Stimulated activated CD4-positive, alpha-beta T cell treated with anti-CD3 and anti-CD28 coated beads, TNF-alpha, amount 100 ng/mL, for 48 hours (primary cell): Measurements from ENCODE around the gene TM2D3.
A peak's percentile ranks its signal among the peaks of the same experiment; 100 is the strongest.

Experiments used
- DNase-seq, 3 donors: peaks; one replicate each; pipeline ENCODE4 v3.0.0-alpha.2; 2020; ENCODE audit warnings: low read depth in 3 of 3

TM2D3 gene

DNA sequence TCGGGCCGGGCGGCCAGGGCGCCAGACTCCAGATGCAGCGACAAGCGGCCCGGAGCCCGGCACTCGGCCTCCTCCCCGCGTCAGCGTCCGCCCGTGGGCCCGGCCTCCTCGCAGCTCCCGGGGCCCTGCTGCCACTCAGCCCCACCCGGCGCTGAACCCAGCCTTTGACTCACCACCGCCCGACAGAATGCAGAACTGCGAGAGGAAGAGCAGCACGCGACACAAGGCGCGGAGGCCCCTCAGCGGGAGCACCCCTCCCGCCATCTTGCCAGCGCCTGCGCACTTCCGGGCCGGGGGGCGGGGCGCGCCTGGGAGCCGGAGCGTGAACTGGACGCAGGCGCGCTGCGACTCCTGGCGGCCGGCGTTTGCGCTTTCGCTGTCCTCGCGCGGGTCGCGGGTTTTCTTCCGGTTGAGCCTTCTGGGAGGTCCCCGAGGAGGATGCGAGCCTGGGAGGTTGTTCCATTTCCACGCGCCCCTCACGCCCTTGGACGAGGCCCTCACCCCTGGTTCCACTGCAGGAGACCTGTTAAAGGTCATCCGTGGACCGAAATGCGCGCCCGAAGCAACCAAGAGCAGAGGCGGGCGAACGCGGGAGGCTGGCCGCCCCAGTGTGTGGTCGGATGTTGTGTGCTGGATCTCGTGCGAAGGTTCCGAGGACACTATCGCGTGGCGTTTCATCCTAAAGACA lies at the start of gene TM2D3:
TM2D3 (minus strand) TSS at position 284 of the 688 bp plus-strand sequence; CDS start at position 264, 20 bp downstream.
- peak; percentile 87 to 90 (median 90) for DNase-seq

DNA sequence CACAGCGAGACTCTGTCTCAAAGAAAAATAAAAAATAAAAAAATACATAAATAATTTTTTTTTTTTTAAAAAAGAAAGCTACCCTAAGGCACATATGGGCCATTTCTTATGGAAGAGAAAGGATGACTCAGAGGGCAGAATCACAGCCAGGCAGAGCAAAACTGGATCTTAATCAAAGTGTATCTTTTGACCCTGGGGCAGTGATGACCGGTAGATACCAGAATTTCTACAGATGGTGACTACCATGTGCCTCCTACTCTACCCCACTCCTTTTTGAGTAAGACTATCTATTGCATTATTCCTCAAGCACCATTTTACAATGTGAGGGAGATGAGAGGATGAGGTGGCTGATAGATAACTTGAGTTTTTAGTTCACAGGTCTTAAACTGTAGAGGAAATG lies 46.1 kb upstream of the TM2D3 start:
- DNase-seq = no peak

DNA sequence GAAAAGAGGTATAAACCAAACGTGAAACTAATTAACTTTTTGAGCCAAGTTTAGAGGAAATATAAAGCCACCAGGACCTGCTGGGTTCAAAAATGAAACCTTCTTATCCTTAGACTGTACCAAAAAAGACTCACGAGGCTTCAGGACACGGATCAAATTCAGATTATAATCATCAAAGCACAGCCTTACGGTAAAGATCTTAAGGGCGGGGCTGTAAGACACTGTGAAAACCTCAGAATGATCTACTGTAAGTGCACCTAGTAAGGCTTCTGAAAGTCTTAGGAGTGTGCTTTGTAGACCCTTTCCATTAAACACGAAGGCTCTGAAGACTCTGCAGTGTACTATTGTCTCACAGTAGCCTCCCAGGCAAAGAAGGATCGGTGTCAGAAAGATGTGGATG lies 45.3 kb upstream of the TM2D3 start:
- DNase-seq = no peak

DNA sequence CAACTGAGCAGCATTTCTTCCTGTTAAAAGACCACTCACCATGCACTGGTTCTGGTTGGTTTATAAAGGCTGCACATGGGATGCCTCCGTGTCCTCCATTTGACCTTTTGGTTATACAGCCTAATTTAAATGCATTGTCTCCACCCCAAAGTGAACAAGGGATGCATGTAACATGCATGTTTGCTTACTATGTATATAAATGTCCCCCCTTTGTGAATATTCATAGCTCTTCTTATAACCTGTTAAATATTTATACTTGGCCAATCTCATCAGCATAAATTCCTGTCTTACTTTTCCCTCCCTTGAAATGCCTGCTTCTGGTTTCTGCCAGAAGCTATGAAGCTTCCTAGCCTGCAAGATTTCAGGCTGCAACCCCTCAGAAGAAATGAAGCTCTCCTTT lies 44.6 kb upstream of the TM2D3 start:
- DNase-seq = no peak

GRCh38 chr15:101694261-101694660 lies 42.1 kb upstream of the TM2D3 start:
- no peak for DNase-seq

DNA sequence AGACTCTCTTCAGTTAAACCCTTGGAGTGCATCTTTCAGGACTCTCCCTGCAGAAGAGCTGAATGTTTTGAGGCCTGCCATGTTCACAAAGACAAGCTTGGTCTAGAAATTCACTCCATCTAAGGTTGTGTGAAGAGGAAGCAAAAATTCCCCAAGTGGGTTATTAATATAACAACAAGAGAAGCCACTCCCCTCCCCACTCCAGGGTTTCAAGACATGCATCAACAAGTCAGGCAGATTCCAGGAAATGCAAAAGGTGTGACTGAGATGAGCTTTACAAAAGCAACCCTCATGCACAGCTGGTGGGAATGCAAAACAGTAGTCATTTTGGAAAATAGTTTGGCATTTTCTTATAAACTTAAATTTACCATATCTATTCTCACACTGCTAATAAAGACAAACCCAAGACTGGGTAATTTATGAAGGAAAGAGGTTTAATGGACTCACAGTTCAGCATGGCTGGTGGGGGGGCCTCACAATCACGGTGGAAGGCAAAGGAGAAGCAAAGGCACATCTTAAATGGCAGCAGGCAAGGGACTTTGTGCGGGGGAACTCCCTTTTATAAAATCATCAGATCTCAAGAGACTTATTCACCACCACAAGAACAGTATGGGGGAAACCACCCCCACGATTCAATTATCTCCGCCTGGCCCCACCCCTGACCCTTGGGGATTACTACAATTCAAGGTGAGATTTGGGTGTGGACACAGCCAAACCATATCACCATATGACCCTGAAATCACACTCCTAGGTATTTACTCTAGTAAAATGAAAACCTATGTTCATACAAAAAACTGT lies 40.8 kb upstream of the TM2D3 start:
- DNase-seq = no peak

GRCh38 chr15:101689901-101690300 lies 37.7 kb upstream of the TM2D3 start:
- peak in 1 of 3 donors; percentile 21 for DNase-seq

DNA sequence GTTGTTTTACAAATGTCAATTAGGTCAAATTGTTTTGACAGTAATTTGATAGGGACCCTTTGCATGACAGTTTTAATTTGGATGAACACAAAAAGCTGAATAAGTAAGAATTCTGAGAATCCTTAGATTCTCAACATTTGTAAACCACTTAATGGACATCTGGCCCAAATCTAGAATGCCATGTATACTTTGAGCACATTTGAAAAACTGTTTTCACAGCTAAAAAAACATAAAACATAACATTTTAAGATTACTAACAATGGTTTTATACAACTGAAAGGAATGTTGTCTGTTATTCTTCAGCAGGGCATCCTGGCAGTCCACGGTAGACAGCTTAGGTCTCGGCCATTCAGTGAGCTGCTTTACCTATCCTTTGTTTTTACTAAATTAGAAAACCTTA lies 34.5 kb upstream of the TM2D3 start:
- no peak for DNase-seq

GRCh38 chr15:101684877-101685276 lies 32.7 kb upstream of the TM2D3 start:
- DNase-seq = no peak

DNA sequence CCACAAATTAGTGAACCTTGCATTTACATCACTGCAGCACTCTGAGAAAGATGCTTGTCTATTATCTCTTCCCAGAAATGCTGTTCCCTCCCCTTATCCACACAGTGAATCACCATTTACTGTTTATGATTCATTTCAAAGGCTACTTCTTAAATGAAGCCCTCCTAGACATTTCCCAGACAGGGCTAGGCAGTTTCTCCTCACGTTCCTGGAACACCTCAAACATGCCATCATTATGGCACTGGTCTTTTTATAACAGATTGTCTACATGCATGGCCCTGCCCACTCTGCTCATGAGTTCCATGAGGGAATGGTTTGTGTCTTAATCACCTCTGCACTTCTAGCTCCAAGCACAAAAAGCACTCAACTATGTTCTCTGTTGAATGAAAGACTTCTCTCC lies 32.2 kb upstream of the TM2D3 start:
- DNase-seq = no peak

- no peak for DNase-seq
Observed at GRCh38 chr15:101679806-101680205, 27.6 kb upstream of the TM2D3 start.

DNA sequence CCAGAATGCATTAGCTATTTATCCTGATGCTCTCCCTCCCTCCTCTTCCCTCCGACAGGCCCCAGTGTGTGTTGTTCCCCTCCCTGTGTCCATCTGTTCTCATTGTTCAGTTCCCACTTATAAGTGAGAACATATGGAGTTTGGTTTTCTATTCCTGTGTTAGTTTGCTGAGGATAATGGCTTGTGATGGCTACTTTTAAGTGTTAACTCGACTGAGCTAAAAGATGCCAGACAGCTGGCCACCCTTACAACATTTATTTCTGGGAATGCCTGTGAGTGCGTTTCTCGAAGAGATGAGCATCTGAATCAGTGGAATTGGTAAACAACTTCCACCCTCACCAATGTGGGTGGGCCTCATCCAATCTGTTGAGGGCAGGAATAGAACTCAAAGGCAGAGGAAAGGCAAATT lies 24.7 kb upstream of the TM2D3 start:
- DNase-seq = no peak

DNA sequence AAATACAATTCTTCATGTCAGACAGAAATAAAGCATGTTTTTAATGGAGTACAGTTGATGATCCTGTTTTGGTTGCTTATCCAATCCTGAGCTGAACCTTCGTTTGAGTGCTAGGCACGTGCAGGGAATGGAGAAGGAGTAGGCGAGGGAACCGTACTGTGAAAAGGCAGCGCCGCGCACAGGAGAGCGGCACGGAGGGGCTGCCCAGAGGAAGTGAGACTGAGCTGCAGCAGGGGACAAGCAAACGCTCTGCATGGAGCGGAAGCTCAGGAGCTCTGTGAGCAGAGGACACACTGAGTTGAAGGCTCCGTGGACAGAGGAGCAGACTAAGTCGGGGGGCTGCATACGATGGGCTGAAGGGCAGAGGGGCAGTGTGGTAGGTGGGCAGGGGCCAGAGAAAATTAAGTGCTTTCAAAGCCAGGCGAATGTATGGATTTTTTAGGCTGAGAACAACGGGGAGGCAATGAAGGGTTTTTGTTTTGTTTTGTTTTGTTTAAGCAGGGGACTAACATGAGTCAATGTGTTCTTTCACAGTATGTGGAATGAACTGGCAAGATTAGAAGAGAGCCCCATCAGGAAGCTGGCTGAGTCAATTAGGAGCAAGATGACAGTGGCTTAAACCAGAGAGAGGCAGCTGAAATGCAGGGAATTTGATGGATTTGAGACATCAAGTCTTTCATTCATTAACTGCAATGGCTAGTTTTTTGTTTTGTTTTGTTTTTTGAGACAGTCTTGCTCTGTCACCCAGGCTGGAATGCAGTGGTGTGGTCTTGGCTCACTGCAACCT lies 23.8 kb upstream of the TM2D3 start:
- DNase-seq = no peak

GRCh38 chr15:101675015-101675414 lies 22.8 kb upstream of the TM2D3 start:
- no peak for DNase-seq

GRCh38 chr15:101672298-101672697 lies 20.1 kb upstream of the TM2D3 start:
- DNase-seq = no peak

- DNase-seq = no peak
Observed at GRCh38 chr15:101669744-101670143, 17.6 kb upstream of the TM2D3 start.

GRCh38 chr15:101667881-101668280 lies 15.7 kb upstream of the TM2D3 start:
- DNase-seq = no peak

DNA sequence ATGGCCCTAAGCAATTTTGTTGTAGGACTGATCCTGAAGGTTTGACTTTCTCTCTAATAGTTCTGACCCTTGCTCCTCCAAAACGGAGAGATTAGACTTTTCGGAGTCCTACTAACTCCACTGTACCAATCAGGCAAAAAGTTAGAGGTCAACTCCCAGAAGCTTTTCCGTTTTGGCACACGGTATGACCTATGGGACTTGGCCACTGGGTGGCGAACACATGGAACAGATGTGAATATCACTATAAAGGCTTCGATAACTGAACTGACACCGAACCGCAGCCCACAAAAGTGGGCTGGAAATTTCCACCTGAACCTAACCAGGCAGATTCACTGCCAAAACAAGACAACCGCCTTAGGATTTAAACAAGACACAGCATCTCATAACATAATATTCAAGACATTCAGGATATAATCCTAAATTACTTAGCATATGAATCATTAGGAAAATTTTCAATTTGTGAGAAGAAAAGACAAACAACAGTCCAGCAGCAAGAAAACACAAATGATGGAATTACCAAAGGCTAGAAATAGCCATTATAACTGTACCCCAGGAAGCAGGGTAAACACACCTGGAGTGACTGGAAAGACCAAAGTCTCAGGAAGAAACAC lies 12.2 kb upstream of the TM2D3 start:
- no peak for DNase-seq

GRCh38 chr15:101662203-101662602 lies 10.0 kb upstream of the TM2D3 start:
- no peak for DNase-seq

DNA sequence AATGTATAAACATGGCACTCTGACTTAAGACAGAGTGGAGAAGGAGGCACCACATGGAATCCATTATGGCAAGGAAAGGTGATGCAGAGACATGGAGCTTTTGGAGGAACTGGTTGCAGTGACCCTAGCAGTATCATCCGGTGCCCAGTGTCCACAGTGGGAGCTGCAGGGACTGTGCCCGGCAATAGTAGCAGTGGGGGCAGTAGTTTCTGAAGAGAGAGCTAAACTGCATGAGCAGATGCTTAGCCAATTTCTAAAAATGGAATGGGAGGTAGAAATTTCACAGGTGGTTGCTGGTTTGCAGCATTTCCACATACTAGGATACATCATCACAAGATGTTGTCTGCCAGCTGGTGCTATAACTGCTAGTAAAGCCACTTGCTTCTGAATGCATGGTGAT lies 7.8 kb upstream of the TM2D3 start:
- no peak for DNase-seq

DNA sequence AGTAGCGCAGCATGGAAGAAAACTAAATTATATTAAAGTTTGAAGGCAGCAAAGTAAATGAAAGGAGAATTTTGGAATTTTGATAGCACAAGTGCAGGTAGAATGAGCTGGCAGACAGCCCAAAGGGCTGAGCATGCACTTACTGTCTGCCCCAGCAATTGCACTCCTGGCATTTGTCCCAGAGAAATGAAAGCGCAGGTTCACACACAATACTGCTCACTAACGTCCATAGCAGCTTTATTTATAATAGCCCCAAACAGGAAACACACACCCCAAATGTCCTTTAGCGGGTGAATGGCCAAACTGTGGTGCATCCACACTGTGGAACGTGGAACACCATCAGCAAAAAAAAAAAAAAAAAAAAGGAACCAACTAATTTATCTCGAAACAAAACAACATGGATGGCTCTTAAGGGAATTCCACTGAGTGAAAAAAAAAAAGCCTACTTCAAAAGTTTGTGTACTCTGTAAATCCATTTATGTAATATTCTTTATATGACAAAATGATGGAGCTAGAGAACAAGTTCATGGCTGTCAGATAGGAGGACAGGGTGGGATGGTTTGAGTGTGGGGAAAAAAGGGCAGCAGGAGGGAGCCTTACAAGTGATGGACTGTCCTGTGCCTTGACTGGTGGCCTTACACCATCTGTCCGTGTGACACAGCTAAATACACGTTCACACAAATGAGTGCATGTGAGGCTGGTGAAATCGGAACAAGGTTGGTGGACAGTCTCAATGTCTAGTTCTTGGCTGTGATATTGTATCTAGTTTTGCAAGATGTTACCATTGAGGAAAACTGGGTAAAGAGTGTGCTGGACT lies 6.0 kb upstream of the TM2D3 start:
- DNase-seq = no peak
